Lower lobe of right lung (tissue), 2 donors: ENCODE data around the gene CCDC8. TPM values are rescaled to one million over a fixed set of nuclear protein-coding genes. Genes with fewer than 3 reads are reported as not detected.

Experiments used
- ATAC-seq, 2 donors: fragments of 200-7000 bp; cut with Tn5 transposase; one replicate each; pipeline ENCODE4 v1.9.1; 2020 to 2022; ENCODE audit warnings: mild to moderate bottlenecking in 2 of 2, moderate library complexity in 2 of 2
- DNase-seq: peaks from one replicate; pipeline ENCODE4 v3.0.0-alpha.2; 2020
- H3K27ac ChIP-seq: fragments of 200-600 bp; one replicate; pipeline ENCODE4 v1.8.0; 2022
- H3K27me3 ChIP-seq: fragments of 200-600 bp; one replicate; pipeline ENCODE4 v1.8.0; 2022; ENCODE audit warnings: low read depth
- H3K36me3 ChIP-seq: fragments of 200-600 bp; one replicate; pipeline ENCODE4 v1.8.0; 2022; ENCODE audit warnings: mild to moderate bottlenecking
- H3K4me1 ChIP-seq: fragments of 200-600 bp; one replicate; pipeline ENCODE4 v1.8.0; 2022
- H3K4me3 ChIP-seq: fragments of 200-600 bp; one replicate; pipeline ENCODE4 v1.8.0; 2022; ENCODE audit warnings: mild to moderate bottlenecking
- H3K9me3 ChIP-seq: fragments of 200-600 bp; one replicate; pipeline ENCODE4 v1.8.0; 2022
- intact Hi-C: fragments of 100-400 bp; cut with DNase I; formaldehyde crosslinking; loops from one replicate; pipeline ENCODE4 v1.11.0; 2022
- long read RNA-seq: library from polyadenylated mRNA; unstranded; transcript quantifications from one replicate; pipeline ENCODE4 v2.0.0, GENCODE V29; 2021
- total RNA-seq: library from RNA; stranded (reverse); fragmentation: NEBNext Ultra II Directional; extraction: Animal tissue kit (Norgen Biotek cat#: 25700); gene quantifications from one replicate; pipeline ENCODE4 v1.2.1, GENCODE V29; 2021
- TF ChIP-seq, protein P1 (sequence below): fragments of 200-600 bp; IDR thresholded peaks from one replicate; pipeline ENCODE4 v1.8.0; 2022; ENCODE audit warnings: antibody characterized with exemption, mild to moderate bottlenecking
- donor health status: DM: no; HTN: yes; CAD: no; lungs with severe emphysema.

CCDC8 gene, protein sequence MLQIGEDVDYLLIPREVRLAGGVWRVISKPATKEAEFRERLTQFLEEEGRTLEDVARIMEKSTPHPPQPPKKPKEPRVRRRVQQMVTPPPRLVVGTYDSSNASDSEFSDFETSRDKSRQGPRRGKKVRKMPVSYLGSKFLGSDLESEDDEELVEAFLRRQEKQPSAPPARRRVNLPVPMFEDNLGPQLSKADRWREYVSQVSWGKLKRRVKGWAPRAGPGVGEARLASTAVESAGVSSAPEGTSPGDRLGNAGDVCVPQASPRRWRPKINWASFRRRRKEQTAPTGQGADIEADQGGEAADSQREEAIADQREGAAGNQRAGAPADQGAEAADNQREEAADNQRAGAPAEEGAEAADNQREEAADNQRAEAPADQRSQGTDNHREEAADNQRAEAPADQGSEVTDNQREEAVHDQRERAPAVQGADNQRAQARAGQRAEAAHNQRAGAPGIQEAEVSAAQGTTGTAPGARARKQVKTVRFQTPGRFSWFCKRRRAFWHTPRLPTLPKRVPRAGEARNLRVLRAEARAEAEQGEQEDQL
- total RNA-seq = 9.1 TPM
- long read RNA-seq, transcript CCDC8-201 (1 exons, 3,186 nt) = major isoform, 33 of 33 reads
- long read RNA-seq, partial matches to known transcripts = 0 of 33 reads
- long read RNA-seq, other reads (novel, unspliced or antisense) = 0 of 33 reads

DNA sequence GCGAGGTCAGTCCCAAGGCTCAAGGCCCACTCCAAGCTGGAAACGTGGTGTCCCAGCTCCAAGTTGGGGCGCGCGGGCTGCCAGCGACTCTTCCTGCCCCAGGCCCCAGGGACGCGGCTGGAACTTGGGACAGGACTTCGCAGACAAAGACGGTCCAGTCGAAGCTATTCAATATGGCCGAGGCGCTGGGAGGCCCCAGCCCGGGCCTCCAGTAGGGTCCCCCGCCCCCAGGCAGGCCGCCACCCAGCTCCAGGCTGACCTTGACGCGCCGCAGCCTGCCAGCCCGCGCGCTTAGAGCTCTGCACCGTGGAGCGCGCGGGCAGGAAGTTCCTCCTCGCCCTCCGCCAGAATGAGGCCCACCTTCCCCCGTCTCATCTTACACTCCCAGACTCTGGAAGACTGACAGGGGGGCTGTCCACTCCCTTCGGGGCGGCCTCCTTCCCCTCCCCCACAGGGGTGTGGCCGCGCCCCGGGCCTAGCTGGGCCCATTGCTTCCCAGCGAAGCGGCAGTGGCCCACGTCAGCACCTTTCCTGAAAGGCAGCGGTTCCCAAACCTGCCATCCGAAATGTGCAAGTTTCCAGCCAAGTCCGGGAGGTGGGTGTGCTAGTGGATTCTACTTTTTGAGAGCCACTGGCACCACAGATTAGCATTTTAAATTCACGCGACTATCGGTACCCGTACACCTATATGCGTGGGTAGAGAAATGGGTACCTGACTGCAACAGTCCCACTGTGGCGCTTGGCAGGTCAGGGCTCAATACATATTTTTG is at the start of gene CCDC8:
TSS of gene CCDC8 (minus strand) at position 303 of the 770 bp plus-strand sequence. CDS start 754 bp downstream, outside the sequence.
- TF ChIP-seq, protein P1, sequence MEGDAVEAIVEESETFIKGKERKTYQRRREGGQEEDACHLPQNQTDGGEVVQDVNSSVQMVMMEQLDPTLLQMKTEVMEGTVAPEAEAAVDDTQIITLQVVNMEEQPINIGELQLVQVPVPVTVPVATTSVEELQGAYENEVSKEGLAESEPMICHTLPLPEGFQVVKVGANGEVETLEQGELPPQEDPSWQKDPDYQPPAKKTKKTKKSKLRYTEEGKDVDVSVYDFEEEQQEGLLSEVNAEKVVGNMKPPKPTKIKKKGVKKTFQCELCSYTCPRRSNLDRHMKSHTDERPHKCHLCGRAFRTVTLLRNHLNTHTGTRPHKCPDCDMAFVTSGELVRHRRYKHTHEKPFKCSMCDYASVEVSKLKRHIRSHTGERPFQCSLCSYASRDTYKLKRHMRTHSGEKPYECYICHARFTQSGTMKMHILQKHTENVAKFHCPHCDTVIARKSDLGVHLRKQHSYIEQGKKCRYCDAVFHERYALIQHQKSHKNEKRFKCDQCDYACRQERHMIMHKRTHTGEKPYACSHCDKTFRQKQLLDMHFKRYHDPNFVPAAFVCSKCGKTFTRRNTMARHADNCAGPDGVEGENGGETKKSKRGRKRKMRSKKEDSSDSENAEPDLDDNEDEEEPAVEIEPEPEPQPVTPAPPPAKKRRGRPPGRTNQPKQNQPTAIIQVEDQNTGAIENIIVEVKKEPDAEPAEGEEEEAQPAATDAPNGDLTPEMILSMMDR = no peak
- ATAC-seq (peak; percentile 84 to 87), DNase-seq (peak; percentile 75)
- Histone ChIP-seq H3K9me3 (no peaks in the 10 kb centered on the region), H3K4me1 (peaks cover 21% of the 10 kb centered on the region), H3K27ac (peak within 1 kb of the TSS; percentile 67), H3K36me3 (no peaks in the 10 kb centered on the region), H3K27me3 (peaks cover 73% of the 10 kb centered on the region), H3K4me3 (peak within 1 kb of the TSS; percentile 60)
- intact Hi-C loops = no loop called here

DNA sequence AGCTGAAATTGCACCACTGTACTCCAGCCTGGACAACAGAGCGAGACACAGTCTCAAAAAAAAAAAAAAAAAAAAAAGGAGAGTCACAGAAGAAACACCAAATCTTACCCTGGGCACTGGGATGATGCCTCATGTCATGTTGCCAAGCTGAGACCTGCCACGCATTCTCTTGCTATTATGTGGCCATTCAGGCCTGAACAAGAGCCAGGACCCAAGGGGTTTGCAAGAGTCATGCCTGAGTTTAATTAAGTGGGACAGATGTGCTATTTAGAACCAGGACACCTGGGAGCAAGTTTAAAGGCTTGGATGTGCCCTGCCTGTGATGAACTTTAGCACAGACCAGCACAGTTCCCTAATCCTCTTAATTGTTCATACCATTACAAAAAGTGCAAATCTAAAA is 48.2 kb upstream of the CCDC8 start:
- Histone ChIP-seq H3K36me3 (no peaks in the 10 kb centered on the region), H3K4me3 (no peak overlapping the region), H3K27ac (no peak overlapping the region), H3K4me1 (no peaks in the 10 kb centered on the region), H3K27me3 (no peaks in the 10 kb centered on the region), H3K9me3 (no peaks in the 10 kb centered on the region)
- TF ChIP-seq, protein P1 = no peak
- intact Hi-C loops = no loop called here
- ATAC-seq (no peak), DNase-seq (no peak)

DNA sequence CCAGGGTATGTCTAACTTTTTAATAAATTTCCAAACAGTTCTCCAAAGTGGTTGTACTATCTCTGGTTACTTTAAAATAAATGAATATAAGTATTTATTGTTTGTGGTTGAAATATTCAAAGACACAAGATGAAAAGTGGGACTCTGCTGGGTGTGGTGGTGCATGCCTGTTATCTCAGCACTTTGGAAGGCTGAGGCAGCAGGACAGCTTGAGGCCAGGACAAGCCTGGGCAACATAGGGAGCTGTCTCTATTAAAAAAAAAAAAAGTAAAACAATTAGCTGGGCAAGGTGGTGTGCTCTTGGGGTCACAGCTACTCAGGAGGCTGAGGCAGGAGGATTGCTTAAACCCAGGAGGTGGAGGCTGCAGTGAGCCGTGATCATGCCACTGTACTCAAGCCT is 47.6 kb upstream of the CCDC8 start:
- H3K4me1 ChIP-seq = no peaks in the 10 kb centered on the region
- no peak overlapping the region for H3K4me3 ChIP-seq
- TF ChIP-seq, protein P1 = no peak
- no peak for ATAC-seq
- H3K27me3 ChIP-seq = no peaks in the 10 kb centered on the region
- DNase-seq = no peak
- no peaks in the 10 kb centered on the region for H3K9me3 ChIP-seq
- no peak overlapping the region for H3K27ac ChIP-seq
- H3K36me3 ChIP-seq = no peaks in the 10 kb centered on the region
- intact Hi-C loops = no loop called here

DNA sequence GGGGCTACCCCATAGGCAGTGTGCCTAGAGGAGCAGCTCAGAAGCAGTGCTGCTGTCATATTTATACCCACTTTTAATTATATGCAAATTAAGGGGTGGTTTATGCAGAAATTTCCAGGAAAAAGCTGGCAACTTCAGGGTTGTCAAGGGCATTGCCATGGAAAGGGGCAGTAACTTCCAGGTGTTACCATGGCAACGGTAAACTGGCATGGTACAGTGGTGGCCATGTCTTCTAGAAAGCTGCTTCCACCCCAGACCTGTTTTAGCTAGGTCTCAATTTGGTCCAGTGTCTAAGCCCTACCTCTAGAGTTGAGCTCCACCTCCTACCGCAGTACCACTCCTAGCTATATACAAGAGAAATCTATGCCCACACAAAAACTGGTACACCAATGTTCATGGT is 46.7 kb upstream of the CCDC8 start:
- H3K9me3 ChIP-seq = no peaks in the 10 kb centered on the region
- no peak for ATAC-seq
- intact Hi-C loops = no loop called here
- H3K36me3 ChIP-seq = no peaks in the 10 kb centered on the region
- TF ChIP-seq, protein P1 = no peak
- no peak for DNase-seq
- no peaks in the 10 kb centered on the region for H3K4me1 ChIP-seq
- no peaks in the 10 kb centered on the region for H3K27me3 ChIP-seq
- H3K27ac ChIP-seq = no peak overlapping the region
- H3K4me3 ChIP-seq = no peak overlapping the region

DNA sequence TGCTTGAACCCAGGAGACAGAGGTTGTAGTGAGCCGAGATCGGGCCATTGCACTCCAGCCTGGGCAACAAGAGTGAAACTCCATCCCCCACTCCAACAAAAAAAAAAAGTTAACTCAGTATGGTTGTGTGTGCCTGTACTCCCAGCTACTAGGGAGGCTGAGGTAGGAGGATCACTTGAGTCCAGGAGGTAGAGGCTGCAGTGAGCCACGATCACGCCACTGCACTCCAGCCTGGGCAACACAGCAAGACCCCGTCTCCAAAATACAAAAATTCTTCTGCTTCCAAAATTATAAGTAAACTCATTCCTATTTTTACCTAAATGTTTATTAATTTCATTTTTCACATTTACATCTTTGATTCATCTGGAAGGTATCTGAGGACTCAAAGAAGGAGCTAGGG is 43.6 kb upstream of the CCDC8 start:
- TF ChIP-seq, protein P1 = no peak
- no peak overlapping the region for H3K4me3 ChIP-seq
- DNase-seq = no peak
- H3K27me3 ChIP-seq = no peaks in the 10 kb centered on the region
- no peak for ATAC-seq
- intact Hi-C loops = no loop called here
- H3K9me3 ChIP-seq = no peaks in the 10 kb centered on the region
- H3K27ac ChIP-seq = no peak overlapping the region
- no peaks in the 10 kb centered on the region for H3K36me3 ChIP-seq
- no peaks in the 10 kb centered on the region for H3K4me1 ChIP-seq
